T-helper 2 cell treated with Interferon-gamma antibody and Interleukin-4, amounts not matched to agents 5 μg/mL and 100 μg/mL, for 36 hours (primary cell): ENCODE results near the gene TSFM.
A peak's percentile ranks its signal among the peaks of the same experiment; 100 is the strongest.

ENCODE experiments used
- DNase-seq: peaks from one replicate; pipeline ENCODE4 v3.0.0; 2021; ENCODE audit warnings: low spot score
- H3K27ac Mint-ChIP-seq: one replicate; pipeline ENCODE4 v1.8.0; 2021; ENCODE audit warnings: mild to moderate bottlenecking, mixed read lengths
- H3K27me3 Mint-ChIP-seq: one replicate; pipeline ENCODE4 v1.8.0; 2021; ENCODE audit warnings: low read depth, mixed read lengths
- H3K36me3 Mint-ChIP-seq: one replicate; pipeline ENCODE4 v1.8.0; 2021; ENCODE audit warnings: low read depth, mixed read lengths
- H3K4me1 Mint-ChIP-seq: one replicate; pipeline ENCODE4 v1.8.0; 2021; ENCODE audit warnings: low read depth, mixed read lengths
- H3K4me3 Mint-ChIP-seq: one replicate; pipeline ENCODE4 v1.8.0; 2022; ENCODE audit warnings: mild to moderate bottlenecking, moderate library complexity, mixed read lengths
- H3K9me3 Mint-ChIP-seq: one replicate; pipeline ENCODE4 v1.8.0; 2021; ENCODE audit warnings: mixed read lengths

The TSFM gene

DNA sequence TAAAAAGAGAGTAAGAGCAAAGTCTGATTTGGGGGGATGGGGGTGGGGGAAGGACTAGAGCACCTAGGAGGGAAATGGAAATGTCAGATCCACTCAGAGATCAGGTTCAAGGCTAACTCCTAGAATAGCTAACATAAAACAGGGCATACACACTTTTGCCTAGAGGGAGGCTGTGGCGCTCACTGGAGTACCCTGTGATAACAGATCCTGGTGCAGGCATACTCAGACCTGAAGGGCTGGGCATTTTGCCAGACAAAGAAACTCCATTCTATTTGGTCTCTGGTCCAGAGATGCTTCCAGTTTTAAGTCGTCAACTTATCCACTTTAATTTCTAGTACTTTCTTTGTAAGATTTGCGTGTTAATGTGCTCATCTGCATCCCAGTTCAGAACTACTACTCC lies 58.1 kb downstream of the TSFM start:
- Mint-ChIP-seq H3K27me3 (no peaks in the 10 kb centered on the region), H3K27ac (no peak overlapping the region), H3K4me1 (peaks cover 73% of the 10 kb centered on the region), H3K4me3 (no peak overlapping the region), H3K9me3 (no peaks in the 10 kb centered on the region), H3K36me3 (peaks cover 8% of the 10 kb centered on the region)
- no peak for DNase-seq

- peaks cover 66% of the 10 kb centered on the region for H3K4me1 Mint-ChIP-seq
- no peak overlapping the region for H3K4me3 Mint-ChIP-seq
- H3K27me3 Mint-ChIP-seq, result no peaks in the 10 kb centered on the region
- DNase-seq, result no peak
- no peaks in the 10 kb centered on the region for H3K9me3 Mint-ChIP-seq
- H3K27ac Mint-ChIP-seq, result no peak overlapping the region
- peaks cover 8% of the 10 kb centered on the region for H3K36me3 Mint-ChIP-seq
Observed at GRCh38 chr12:57841445-57841844, 58.9 kb downstream of the TSFM start.

GRCh38 chr12:57842342-57843294 lies 60.0 kb downstream of the TSFM start:
- Mint-ChIP-seq H3K27me3 (peaks cover 3% of the 10 kb centered on the region), H3K4me1 (peaks cover 60% of the 10 kb centered on the region), H3K27ac (no peak overlapping the region), H3K4me3 (peak overlapping the region; percentile 88), H3K36me3 (peaks cover 8% of the 10 kb centered on the region), H3K9me3 (no peaks in the 10 kb centered on the region)
- DNase-seq, result no peak

DNA sequence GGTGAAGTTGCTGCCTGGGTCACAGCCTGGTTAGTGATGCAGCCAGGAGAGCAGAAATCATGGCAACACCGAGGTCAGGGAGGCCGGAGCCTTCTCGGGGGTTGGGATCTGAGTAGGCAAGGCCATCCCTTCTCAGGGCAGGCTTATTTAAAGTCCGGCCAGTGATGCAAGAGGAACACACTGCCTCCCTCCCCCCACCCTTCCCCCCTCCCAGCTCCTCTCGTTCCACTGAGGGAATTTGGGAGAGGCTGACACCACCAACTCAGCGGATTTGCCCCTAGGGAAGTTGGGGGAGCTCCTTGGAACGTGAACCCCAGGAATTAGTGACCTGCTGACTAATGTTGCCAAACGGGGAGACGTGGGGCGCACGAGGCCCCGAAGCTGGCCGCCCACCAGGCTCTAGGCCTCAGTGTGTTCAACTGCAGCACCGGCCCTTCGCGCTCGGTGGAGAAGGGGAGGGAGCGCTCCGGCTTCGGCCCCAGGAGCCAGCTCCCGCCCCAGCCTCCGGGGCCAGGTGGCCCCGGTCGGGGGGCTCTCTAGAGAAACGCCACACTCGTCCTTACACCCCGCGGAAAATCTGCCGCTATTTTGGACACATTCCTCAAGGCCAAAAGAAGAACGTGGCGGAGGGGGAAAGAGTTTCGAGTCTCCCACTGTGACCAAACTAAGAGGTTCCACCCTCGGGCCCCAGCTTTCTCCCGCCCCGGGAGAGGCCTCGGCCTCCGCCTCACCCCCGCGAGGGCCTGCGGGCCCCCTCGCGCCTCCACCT lies 62.3 kb downstream of the TSFM start:
- Mint-ChIP-seq H3K4me1 (peaks cover 40% of the 10 kb centered on the region), H3K36me3 (peaks cover 8% of the 10 kb centered on the region)
- DNase-seq, result peak; percentile 15

GRCh38 chr12:57845478-57846284 lies 63.1 kb downstream of the TSFM start:
- Mint-ChIP-seq H3K27ac (no peak overlapping the region), H3K36me3 (peaks cover 8% of the 10 kb centered on the region), H3K4me3 (peak overlapping the region; percentile 88), H3K9me3 (no peaks in the 10 kb centered on the region), H3K27me3 (peaks cover 27% of the 10 kb centered on the region), H3K4me1 (peaks cover 40% of the 10 kb centered on the region)
- DNase-seq, result peak; percentile 54

More for the DNA sequence above, 62.3 kb downstream of the TSFM start:
- Mint-ChIP-seq H3K27ac (peak overlapping the region; percentile 52), H3K27me3 (peaks cover 21% of the 10 kb centered on the region), H3K4me3 (peak overlapping the region; percentile 88), H3K9me3 (no peaks in the 10 kb centered on the region)

DNA sequence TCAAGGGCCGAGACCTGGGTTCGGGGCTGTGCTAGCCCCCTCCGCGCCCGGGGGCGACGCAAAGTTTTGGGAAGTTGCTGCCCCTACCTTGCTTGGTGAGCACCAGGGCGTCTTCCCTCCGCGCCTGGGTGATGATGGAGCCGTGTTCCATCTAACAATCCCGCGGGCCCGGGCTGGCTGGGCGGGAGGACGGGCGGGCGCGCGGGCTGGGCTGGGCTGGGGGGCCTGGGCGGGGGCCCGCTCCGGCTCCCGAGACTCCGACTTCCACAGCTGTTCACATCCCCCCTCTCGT lies 63.6 kb downstream of the TSFM start:
- DNase-seq, result no peak
- Mint-ChIP-seq H3K36me3 (peaks cover 8% of the 10 kb centered on the region), H3K27ac (peak overlapping the region; percentile 68), H3K4me1 (peaks cover 38% of the 10 kb centered on the region), H3K9me3 (no peaks in the 10 kb centered on the region), H3K4me3 (peak overlapping the region; percentile 82), H3K27me3 (peaks cover 32% of the 10 kb centered on the region)

GRCh38 chr12:57846577-57847319 lies 64.2 kb downstream of the TSFM start, which contains the start of gene CTDSP2:
Gene CTDSP2 (minus strand): TSS chr12:57846729. CDS start chr12:57846435, 294 bp downstream.
- Mint-ChIP-seq H3K27ac (peak within 1 kb of the TSS; percentile 68), H3K4me3 (peak within 1 kb of the TSS; percentile 82), H3K4me1 (peaks cover 34% of the 10 kb centered on the region), H3K27me3 (peaks cover 38% of the 10 kb centered on the region), H3K9me3 (no peaks in the 10 kb centered on the region), H3K36me3 (peaks cover 8% of the 10 kb centered on the region)
- peak; percentile 90 for DNase-seq
